Measurements from ENCODE around the gene PHF13. TPM values are rescaled to one million over a fixed set of nuclear protein-coding genes. Genes with fewer than 3 reads are reported as not detected.
A peak's percentile ranks its signal among the peaks of the same experiment; 100 is the strongest.
"Not testable (repeated sequence)": the region's sequence is repeated elsewhere in the genome, so short reads cannot be mapped to it uniquely, and the experiment has no call there.

Gene PHF13
- total RNA-seq, 1 experiment from 2014 or later = 4.4 TPM

DNA sequence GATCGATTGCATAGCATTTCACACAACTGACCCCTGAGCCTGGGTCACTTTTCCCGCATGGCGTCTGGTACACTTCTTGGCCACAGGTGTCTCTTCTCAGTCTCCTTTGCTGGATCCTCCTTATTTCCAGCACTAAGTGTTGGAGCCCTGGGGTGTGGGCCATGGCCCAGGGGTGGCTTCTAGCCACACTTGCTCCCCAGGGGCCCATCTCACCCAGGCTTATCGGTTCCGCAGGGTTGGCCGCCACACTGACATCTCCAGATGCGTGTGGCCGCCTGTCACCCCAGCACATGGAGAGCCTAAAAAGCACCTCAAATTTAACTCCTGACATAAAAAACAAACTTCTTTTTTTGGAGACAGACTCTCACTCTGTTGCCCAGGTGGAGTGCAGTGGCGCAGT, 13.5 kb downstream of the PHF13 start:
- DNase-seq (ENCODE audit: extremely low read depth, low read depth) = no peak

DNA sequence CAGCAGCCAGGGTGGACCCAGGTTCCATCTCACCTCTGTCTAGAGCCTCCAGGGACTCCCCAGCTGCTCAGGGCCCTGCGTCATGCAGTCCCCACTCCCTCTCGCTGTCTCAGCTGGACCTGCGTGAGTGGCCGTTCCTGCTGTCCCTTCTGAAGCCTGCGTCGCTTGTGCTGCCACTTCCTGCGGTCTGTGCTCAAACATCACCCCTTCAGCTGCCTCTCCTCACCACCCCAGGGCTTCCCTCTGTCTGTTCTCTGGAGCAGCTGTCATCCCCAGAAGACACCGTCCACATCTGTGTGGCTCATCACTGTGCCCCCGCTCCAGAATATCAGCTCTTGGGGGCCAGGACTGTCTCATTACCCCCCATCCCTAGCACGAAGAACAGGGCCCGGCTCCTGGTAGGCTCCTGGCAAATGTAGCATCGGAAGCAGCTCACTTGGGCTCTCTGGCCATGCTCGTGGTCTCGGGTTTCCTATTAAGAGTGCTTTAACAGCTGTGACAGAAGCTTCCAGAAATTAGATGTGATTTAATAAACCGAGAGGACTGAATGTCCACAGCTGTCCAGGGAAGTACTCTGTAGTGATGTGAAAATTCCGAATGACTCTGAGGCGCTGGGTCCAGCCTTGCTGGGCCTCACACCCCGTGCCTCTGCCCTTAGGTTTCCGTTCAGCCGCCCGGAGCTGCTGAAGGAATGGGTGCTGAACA, 14.5 kb downstream of the PHF13 start:
- DNase-seq (ENCODE audit: extremely low read depth, low read depth) = no peak

DNA sequence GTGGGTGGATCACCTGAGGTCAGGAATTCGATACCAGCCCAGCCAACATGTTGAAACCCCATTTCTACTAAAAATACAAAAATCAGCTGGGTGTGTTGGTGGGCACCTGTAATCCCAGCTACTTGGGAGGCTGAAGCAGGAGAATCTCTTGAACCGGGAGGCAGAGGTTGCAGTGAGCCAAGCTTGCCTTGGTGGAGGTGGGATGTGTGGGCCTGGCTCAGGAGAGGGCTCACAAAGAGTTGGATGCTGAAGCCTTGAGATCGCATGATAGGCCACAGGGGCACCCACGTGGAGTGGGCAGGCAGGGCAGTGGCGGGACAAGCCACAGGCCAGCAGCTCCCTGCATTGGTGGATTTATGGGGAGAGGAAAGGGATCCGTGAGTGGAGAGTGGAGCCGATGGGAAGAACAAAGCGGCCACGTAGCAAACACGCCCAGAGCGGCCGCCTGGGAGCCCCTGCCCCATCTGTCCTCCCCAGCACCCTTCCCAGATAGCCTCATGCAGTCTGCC, 15.5 kb downstream of the PHF13 start:
- DNase-seq (ENCODE audit: extremely low read depth, low read depth) = no peak

DNA sequence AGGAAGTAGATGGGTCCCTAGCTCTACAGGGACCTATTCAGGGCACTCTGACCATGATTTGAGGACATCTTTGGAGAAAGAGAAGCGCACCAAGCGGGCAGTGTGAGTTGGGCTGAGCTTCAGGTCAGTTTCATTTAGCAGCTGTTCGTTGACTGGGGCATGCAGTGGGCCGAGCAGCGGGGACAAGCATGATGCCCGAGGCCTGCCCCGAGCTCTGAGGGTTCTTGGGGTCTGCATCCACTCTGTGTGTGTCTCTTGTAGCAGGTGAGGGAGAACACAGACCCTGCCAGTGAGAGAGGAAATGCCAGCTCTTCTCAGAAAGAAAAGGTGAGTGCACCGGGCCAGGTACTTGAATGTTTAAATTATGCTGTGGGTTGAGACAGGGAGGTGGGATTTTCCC, 16.5 kb downstream of the PHF13 start:
- DNase-seq (ENCODE audit: extremely low read depth, low read depth) = no peak

DNA sequence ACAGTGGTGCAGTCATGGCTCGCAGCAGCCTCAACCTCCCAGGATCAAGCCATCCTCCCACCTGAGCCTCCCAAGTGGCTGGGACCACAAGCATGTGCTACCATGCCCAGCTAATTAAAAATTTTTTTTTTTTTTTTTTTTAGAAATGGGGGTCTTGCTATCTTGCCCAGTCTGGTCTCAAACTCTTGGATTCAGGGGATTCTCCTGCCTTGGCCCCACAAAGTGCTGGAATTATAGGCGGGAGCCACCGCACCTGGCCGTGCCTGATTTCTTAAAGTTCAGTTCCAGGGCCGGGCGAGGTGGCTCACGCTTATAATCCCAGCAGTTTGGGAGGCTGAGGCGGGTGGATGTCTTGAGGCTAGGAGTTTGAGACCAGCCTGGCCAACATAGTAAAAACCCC, 17.5 kb downstream of the PHF13 start:
- DNase-seq (ENCODE audit: extremely low read depth, low read depth) = no peak

DNA sequence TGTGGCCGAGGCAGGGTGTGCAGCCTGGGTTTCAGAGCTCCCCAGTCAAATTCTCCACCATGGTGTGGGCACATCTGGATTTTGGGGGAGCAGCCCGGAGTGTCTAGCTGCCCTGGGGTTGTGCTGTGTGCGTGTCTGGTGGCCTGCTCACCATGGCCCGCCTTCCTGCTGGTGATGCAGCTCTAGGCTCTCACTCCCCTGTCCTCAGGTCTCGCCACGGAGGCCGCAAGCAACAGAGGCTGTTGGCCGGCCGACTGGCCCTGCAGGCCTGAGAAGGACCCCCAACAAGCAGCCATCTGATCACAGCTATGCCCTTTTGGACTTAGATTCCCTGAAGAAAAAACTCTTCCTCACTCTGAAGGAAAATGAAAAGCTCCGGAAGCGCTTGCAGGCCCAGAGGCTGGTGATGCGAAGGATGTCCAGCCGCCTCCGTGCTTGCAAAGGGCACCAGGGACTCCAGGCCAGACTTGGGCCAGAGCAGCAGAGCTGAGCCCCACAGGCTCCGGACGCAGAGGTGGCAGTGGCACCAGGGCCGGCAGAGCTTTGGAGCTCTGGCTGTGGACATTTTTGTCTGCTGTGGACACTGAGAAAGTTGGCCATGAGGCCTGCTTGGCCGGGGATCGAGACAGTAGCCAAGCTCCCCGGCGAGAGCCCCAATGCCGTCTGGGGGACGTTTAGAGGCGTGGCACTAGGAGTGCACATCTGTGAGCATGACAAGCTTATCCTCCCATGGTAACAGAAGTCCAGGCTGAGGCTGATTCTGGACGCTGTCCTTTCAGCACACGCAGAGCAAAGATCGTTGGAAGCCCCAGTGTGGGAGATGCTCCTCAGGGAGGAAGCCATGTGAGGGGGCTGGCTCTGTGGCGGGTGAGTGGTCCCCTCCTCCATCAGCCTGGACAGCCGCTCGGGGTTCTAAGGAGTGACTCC, 19.3 kb downstream of the PHF13 start:
- no peak for DNase-seq (ENCODE audit: extremely low read depth, low read depth)

DNA sequence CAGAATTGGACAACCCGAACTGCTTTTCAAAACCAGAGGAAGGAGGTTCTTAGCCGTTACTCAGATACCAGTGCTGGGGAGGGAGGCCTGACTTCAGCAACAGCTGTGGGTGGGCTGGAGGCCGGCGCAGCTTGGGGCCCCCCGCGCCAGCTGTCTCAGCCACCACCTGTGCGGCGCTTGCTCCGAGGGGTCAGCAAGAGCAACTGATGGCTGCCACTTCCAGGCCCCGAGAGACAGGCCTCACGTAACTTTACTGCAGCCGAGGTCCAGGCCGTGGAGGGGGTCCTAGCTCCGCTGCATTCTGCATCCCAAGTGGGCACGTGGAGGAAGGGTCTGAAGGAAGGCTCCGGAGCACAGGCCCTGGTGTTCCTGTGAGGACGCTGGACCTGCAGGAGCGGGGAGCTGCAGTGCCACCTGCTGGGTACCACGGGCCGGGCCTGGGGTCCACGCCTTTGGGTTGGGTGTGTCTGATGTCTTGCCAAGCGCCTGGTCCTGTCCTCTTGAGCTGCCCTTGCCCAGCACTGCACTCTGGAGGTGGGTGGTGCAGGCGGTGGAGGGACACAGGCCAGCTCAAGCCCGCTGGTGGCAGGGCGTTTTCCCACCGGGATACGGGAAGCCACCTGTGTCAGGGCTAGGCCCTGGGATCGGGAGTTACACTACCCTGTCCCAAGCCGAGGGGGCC, 21.0 kb downstream of the PHF13 start:
- peak; percentile 26 for DNase-seq (ENCODE audit: extremely low read depth, low read depth)

DNA sequence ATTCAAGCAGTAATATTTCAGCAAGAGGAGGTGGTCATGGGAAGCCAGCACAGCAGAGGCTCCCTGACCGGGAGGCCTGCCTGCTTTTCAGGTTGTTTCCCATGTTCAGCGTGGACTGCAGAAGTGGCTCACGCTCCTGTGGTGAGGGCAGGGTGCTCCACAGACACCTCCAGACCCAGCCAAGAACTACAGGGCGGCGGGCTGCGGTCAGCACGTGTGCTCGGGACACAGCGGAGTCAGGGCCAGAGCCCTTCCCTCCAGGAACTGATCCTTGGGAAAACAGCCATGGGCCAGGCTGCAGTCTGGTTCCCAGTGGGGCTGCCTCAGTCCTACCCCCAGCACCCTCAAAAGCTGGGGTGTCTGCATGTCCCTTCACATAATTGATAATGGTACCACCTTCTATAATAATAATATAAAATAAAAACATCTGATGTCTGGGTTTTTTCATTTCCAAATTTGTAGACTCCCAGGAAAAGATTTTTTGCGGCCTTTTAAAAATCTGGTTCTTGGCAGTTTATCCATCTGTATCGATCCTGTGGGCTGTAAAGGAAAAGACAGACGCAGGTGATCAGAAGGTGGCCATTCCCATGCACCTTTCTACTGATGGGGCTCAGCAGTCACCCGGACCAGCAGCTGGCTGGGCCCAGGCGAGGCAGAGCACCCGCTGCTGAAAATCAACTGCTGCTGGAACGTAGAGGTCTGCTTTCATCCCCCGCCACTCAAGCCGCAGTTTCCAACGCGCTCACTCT, 21.8 kb downstream of the PHF13 start:
- no peak for DNase-seq (ENCODE audit: extremely low read depth, low read depth)

DNA sequence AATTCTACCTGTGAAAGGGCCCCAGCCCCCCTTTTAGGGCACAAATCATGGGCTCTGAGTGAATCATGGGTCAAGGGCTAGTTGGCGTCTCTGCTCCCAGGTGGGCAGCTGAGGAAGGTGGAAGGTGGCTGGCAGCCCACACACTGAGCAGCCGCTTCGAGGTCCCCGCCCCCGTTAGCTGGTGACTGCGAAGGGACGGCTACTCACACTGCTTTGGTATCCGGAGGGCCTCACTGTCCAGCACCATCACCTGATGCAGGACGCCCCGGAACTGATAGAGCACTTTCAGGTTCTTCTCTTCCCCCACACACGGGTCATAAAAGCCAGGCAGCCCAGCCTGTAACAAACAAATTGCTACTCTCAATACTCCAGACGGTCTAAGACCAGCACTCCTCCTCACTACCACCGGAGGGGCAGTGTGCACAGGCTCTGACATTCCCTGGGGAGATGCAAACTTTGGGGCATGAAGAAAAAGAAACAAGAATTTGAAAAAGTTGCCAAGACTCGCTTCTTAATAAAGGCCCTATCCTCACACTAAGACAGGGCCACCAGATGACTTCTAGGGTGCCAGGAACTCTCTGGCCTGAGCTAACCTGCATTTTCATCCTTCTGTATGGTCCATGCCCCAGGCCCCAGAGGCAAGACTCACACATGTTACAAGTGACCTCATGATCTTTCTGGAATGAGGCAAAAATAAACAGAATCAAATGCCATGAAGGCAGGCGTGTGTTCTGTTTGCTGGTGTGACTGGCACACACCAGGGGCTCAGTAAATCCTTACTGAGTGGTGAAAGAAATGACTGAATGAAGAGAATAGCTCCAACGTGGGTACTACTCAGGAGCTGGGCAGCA, 22.6 kb downstream of the PHF13 start:
- DNase-seq (ENCODE audit: extremely low read depth, low read depth) = no peak

DNA sequence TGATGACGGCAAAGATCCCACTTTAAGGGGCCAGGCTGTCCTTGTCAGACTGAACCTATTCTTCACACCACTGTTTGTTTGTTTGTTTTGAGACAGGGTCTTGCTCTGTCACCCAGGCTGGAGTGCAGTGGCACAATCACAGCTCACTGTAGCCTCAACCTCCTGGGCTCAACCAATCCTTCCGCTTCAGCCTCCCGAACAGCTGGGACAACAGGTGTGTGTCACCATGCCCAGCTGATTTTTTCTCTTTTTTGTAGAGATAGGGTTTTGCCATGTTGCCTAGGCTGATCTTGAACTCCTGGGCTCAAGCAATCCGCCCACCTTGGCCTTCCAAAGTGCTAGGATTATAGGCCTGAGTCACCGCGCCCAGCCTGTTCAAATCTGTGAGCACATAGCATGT, 23.2 kb downstream of the PHF13 start:
- DNase-seq (ENCODE audit: extremely low read depth, low read depth) = not testable (repeated sequence)

DNA sequence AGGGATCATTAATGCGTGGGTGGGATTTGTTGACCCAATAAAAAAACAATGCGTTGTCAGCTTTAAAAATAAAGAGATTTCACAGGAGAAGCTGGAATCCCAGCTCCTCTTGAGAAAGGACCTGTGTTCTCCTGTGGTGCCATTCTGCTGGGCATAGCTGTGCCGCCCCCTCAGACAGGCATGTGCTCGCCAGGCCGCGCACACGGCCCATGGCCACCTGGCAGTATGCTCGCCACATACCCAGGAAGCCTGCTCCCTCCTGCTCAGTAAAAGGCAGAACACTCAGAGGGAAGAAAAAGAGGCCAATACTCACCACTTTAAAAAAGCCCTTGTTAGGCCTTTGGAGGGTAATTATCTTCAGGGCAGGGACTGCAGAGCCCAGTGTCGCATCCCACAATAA, 24.2 kb downstream of the PHF13 start:
- no peak for DNase-seq (ENCODE audit: extremely low read depth, low read depth)

DNA sequence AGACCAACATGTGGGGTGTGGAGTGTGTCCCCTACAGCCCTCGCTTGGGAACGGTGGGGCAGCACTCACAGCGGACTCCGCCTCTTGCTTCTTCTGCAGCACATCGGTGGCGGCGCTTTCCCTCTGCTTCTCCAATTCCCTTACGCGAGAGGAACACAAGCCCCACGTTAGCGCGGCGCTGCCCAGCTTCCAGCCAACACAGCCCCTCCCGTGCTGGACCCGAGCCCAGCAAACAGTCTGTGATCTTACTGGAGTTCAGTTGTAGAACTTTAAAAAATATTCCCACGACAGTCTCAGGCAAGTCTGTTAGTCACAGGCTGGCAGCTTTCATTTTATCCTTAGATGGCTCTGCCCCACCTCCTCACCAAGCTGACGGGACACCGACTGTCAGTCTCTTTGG, 24.7 kb downstream of the PHF13 start:
- no peak for DNase-seq (ENCODE audit: extremely low read depth, low read depth)

DNA sequence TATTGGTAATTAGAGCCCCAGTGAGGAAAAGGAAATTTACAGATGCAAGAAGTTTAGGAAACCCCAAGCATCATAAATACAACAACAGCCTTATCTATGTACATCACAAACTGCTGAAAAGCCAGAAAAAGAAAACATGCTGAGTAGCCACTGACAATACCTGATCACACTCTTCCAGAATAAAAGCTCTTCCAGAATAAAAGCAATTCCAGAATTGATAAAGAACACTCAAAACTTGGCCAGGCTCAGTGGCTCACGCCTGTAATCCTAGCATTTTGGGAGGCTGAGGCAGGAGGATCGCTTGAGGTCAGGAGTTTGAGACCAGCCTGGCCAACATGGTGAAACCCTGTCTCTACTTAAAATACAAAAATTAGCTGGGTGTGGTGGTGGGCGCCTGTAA, 27.3 kb downstream of the PHF13 start:
- DNase-seq (ENCODE audit: extremely low read depth, low read depth) = not testable (repeated sequence)

DNA sequence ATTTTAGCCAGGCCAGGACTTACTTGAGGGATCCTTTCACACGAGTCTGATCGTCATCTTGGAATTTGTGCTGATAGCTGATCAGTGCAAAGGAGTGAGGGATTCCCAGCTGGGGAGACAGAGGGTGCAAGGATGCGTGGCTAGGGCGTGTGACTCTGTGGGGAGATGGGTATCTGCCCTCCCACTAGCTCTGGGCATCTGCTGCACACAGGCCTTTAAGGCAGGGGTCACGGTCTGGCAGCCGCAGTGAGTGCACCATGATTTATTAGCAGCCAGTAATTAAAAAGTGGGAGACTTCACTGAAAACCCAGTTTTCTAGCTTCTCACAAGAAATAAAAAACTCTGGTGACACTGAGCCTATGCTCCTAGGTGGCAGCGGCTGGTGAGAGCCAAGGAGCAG, 31.5 kb downstream of the PHF13 start:
- no peak for DNase-seq (ENCODE audit: extremely low read depth, low read depth)

DNA sequence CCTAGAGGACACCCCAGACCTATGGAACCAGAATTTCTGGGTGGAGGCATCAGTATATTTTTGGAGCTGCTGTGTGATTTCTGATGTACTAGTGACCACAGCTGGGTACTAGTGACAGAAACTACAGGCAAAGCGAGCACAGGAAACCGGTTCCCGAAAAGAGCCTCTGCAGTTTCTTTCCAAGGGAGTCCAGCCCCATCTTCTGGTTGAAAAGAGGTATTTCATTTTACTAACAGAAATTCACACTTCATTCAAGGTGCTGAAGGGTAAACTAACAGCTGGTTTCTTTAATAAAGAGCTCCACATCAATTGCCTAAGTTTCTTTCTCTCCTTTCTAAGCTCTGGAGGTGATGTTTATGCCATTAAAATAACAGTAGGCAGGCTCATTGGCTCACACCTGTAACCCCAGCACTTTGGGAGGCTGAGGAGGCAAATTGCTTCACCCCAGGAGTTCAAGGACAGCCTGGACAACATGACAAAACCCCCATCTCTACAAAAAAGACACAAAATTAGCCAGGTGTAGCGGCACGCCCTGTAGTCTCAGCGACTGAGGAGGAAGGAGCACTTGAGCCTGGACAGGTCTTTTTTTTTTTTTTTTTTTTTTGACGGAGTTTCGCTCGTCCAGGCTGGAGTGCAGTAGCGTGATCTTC, 33.1 kb downstream of the PHF13 start:
- peak; percentile 18 for DNase-seq (ENCODE audit: extremely low read depth, low read depth)

DNA sequence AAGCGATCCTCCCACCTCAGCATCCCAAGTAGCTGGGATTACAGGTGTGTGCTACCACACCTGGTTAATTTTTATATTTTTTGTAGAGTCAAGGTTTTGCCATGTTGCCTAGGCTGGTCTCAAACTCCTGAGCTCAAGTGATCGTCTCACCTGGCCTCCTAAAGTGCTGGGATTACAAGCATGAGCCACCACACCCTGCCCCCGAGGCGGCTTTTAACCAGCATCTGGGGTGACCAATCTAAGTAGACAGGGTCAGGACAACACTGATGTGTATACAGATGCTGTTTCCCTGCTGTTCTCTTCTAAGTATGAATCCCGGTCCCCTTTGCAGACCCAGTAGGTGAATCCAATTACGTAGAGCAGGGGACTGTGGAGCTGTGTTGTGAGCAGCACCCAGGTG, 35.0 kb downstream of the PHF13 start:
- no peak for DNase-seq (ENCODE audit: extremely low read depth, low read depth)

DNA sequence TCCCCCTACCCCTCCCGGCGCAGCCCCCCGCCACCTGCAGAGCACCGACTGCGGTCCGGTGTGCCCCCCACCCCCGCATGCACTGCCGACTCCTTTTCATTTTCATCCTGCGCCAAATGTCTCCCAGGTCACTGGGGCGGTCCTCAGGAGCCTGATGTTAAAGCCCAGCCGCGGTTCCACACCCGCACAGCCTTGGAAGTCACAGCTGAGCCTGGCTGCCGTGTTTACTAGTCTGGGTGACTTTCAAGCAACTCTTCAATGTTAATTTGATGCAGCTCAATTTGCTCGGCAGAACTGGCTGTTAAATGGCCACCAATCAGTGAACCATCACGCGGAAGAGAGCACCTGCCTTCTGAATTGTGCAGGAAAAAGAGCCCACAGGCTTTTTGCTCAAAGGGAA, 38.4 kb downstream of the PHF13 start:
- no peak for DNase-seq (ENCODE audit: extremely low read depth, low read depth)

DNA sequence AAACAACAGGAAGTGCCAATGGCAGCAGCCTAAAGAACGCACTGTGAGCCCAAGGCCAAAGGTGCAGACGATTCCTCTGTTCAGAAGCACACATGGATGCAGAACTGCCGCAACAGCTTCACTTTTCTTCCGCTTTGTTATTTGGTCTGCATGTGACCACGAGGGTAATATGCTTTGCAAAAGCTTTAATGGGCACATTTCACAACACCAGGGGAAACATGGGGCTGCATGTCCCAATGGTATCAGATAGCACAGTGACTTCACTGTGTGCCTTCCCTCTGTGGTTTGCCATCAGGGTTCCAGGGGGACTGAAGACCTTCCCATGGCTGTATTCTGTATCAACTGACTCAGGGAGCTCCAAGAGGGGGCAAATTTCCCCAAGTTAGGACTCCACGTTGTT, 39.5 kb downstream of the PHF13 start:
- no peak for DNase-seq (ENCODE audit: extremely low read depth, low read depth)
